ENCODE results near the gene EPS8.

EPS8 gene

DNA sequence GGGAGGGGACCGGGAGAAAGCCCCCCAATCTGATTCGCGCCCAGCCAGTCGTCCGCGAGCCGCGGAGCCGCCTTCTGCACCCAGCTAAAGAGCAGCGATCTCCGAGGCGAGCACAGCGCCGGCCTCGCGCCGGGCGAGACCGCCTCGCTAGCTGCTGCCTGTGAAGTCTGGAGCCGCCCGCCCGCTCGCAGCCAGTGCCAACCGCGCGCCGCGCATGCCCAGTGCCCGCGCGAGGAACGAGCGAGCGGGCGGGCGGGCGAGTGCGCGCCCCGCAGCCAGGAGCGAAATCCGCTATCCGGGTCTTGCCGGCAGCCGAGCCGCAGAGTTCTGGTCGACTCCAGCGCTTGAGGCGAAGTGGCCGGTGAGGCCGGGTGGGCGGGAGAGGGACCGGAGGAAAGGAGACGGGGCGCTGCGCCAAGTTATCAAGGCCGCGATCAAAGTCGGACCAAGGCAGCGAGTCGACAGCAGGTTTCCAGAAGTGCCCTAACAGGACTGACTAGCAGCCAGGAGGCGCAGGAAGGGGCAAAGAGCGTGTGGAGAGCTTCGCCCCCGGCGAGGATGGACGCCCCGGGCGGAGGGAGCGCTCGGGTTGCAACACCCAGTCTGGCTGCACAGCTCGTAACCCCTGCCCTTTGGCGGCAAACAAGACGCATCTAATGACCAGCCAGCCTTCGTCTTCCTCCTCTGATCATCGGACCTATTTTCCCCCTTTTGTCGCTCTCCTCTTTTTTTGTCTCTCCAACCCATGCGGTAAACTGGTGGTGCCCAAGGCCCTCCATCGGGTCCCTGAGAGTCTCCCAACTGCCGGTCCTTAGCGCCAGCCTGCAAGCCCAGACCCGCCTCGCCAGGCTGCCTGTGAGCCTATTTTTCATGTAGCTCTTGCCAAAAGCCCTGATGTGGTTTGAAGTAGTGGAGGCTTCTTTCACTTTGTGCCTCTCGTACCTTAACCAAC is at the start of gene EPS8:
EPS8 (minus strand) TSS at position 169 of the 952 bp plus-strand sequence. CDS start 106,437 bp downstream, outside the sequence.
- Histone ChIP-seq H3K4me3 (ENCODE audit: low read depth, low read length) (peak within 1 kb of the TSS; percentile 85), H3K27ac (peak within 1 kb of the TSS; percentile 93), H3K27me3 (replicated peaks) (no peaks in the 10 kb centered on the region), H3K36me3 (replicated peaks) (no peaks in the 10 kb centered on the region)
- TF ChIP-seq, protein P1, sequence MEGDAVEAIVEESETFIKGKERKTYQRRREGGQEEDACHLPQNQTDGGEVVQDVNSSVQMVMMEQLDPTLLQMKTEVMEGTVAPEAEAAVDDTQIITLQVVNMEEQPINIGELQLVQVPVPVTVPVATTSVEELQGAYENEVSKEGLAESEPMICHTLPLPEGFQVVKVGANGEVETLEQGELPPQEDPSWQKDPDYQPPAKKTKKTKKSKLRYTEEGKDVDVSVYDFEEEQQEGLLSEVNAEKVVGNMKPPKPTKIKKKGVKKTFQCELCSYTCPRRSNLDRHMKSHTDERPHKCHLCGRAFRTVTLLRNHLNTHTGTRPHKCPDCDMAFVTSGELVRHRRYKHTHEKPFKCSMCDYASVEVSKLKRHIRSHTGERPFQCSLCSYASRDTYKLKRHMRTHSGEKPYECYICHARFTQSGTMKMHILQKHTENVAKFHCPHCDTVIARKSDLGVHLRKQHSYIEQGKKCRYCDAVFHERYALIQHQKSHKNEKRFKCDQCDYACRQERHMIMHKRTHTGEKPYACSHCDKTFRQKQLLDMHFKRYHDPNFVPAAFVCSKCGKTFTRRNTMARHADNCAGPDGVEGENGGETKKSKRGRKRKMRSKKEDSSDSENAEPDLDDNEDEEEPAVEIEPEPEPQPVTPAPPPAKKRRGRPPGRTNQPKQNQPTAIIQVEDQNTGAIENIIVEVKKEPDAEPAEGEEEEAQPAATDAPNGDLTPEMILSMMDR (IDR thresholded peaks at IDR 0.05; ENCODE audit: low read depth, low read length, missing control alignments): peak; percentile 17
- in situ Hi-C loops (cut with HindIII; ENCODE audit: low pct_ligation_motif_present, low sequenced_read_pairs): no loop called here
- peak; percentile 85 for DNase-seq

GRCh38 chr12:15837141-15837790 is 48.1 kb upstream of the EPS8 start:
- Histone ChIP-seq H3K27ac (no peak overlapping the region), H3K4me3 (ENCODE audit: low read depth, low read length) (no peak overlapping the region), H3K27me3 (replicated peaks) (no peaks in the 10 kb centered on the region), H3K36me3 (replicated peaks) (no peaks in the 10 kb centered on the region)
- TF ChIP-seq, protein P1 (IDR thresholded peaks at IDR 0.05; ENCODE audit: low read depth, low read length, missing control alignments): no peak
- in situ Hi-C loops (cut with HindIII; ENCODE audit: low pct_ligation_motif_present, low sequenced_read_pairs): no loop called here
- DNase-seq: no peak

DNA sequence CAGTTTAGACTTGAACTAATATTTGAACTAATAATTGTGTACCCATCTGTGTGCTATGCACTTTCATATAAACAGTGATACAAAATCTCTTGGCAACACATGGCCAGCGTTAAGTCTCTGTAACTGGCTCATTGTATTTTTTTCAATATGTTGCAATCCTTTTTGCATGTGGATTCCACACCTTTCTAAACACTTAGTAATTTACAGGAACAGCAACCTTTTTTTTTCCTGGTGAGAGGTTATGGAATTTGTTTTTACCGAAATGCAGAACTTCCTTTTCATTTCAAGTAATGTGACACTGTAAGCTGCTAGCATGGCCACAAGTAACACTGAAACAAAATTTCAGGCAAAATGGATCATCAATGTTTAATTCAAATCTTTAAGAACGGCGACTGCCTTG is 45.4 kb upstream of the EPS8 start:
- H3K27me3 ChIP-seq (replicated peaks): no peaks in the 10 kb centered on the region
- TF ChIP-seq, protein P1 (IDR thresholded peaks at IDR 0.05; ENCODE audit: low read depth, low read length, missing control alignments): no peak
- no peak overlapping the region for H3K4me3 ChIP-seq (ENCODE audit: low read depth, low read length)
- H3K27ac ChIP-seq: no peak overlapping the region
- no peak for DNase-seq
- no peaks in the 10 kb centered on the region for H3K36me3 ChIP-seq (replicated peaks)
- in situ Hi-C loops (cut with HindIII; ENCODE audit: low pct_ligation_motif_present, low sequenced_read_pairs): no loop called here

DNA sequence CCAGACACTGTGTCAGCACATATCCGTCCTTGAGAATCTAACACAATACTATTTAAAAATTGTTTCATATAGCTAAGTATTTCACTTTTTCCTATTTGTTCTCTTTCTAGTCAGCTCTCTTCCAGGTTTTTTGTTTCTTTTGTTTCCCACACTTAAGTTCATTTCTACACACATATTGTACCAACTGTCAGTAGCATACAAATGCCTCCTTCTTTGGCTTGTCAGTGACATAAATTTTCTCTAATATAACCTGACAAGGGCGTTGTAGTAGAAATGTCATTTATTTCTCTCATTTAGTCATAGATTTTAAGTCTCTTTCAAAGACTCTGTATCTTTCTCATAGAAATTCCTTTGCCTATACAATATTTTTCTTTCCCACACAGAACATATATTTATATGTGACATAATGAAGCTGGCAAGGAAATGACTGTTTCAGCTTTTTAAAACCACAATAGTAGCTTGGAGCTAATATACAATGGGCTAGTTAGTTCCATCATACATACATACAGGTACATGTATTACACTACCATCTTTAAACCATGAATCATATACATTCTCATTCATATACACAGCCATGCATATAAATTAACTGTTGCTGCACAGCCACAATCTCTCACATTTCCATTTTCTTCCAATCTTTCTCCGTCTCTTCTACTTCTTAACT is 42.3 kb upstream of the EPS8 start:
- H3K27ac ChIP-seq: peak overlapping the region; percentile 94
- H3K4me3 ChIP-seq (ENCODE audit: low read depth, low read length): no peak overlapping the region
- H3K27me3 ChIP-seq (replicated peaks): no peaks in the 10 kb centered on the region
- in situ Hi-C loops (cut with HindIII; ENCODE audit: low pct_ligation_motif_present, low sequenced_read_pairs): no loop called here
- TF ChIP-seq, protein P1 (IDR thresholded peaks at IDR 0.05; ENCODE audit: low read depth, low read length, missing control alignments): no peak
- no peaks in the 10 kb centered on the region for H3K36me3 ChIP-seq (replicated peaks)
- no peak for DNase-seq

- H3K36me3 ChIP-seq (replicated peaks): no peaks in the 10 kb centered on the region
- H3K27ac ChIP-seq: peak overlapping the region; percentile 94
- DNase-seq: peak; percentile 85
- no peaks in the 10 kb centered on the region for H3K27me3 ChIP-seq (replicated peaks)
- in situ Hi-C loops (cut with HindIII; ENCODE audit: low pct_ligation_motif_present, low sequenced_read_pairs): no loop called here
- H3K4me3 ChIP-seq (ENCODE audit: low read depth, low read length): no peak overlapping the region
- TF ChIP-seq, protein P1 (IDR thresholded peaks at IDR 0.05; ENCODE audit: low read depth, low read length, missing control alignments): no peak
Measured at GRCh38 chr12:15830538-15830937, 41.4 kb upstream of the EPS8 start.

All from brain microvascular endothelial cell (primary cell).